Ishikawa (cell line): ENCODE data around the gene SOCS1.

Experiments
- CEBPB ChIP-seq: IDR thresholded peaks from 2 replicates; pipeline ENCODE4 v1.6.1; 2012
- CREB1 ChIP-seq: IDR thresholded peaks from 2 replicates; pipeline ENCODE4 v1.6.1; 2012; ENCODE audit warnings: low read depth
- EGR1 ChIP-seq: IDR thresholded peaks from 2 replicates; pipeline ENCODE4 v1.6.1; 2012
- EP300 ChIP-seq: IDR thresholded peaks from 2 replicates; pipeline ENCODE4 v1.6.1; 2012; ENCODE audit warnings: borderline replicate concordance
- FOXM1 ChIP-seq: IDR thresholded peaks from 2 replicates; pipeline ENCODE4 v1.6.1; 2012; ENCODE audit warnings: low read depth, borderline replicate concordance
- MAX ChIP-seq: IDR thresholded peaks from 2 replicates; pipeline ENCODE4 v1.6.1; 2012
- NFIC ChIP-seq: IDR thresholded peaks from 2 replicates; pipeline ENCODE4 v1.6.1; 2012
- RAD21 ChIP-seq: IDR thresholded peaks from 2 replicates; pipeline ENCODE4 v1.6.1; 2012; ENCODE audit warnings: low read depth
- REST ChIP-seq: IDR thresholded peaks from 2 replicates; pipeline ENCODE4 v1.6.1; 2012; ENCODE audit warnings: low read depth, mild to moderate bottlenecking
- TAF1 ChIP-seq: IDR thresholded peaks from 2 replicates; pipeline ENCODE4 v1.6.1; 2012; ENCODE audit warnings: low read depth, mild to moderate bottlenecking
- TCF12 ChIP-seq: IDR thresholded peaks from 2 replicates; pipeline ENCODE4 v1.6.1; 2012; ENCODE audit warnings: low read depth
- TEAD4 ChIP-seq: IDR thresholded peaks from 2 replicates; pipeline ENCODE4 v1.6.1; 2012
- USF1 ChIP-seq: IDR thresholded peaks from 2 replicates; pipeline ENCODE4 v1.6.1; 2012
- YY1 ChIP-seq: IDR thresholded peaks from 2 replicates; pipeline ENCODE4 v1.6.1; 2012; ENCODE audit warnings: low read depth
- ZBTB7A ChIP-seq: IDR thresholded peaks from 2 replicates; pipeline ENCODE4 v1.6.1; 2012; ENCODE audit warnings: low read depth

SOCS1 gene

GRCh38 chr16:11212798-11213196, 43.2 kb downstream of the SOCS1 start:
- no peak for TF ChIP-seq USF1
- TF ChIP-seq REST, result no peak
- no peak for TF ChIP-seq ZBTB7A
- TF ChIP-seq EP300, result no peak
- TF ChIP-seq MAX, result no peak

GRCh38 chr16:11211977-11212797, 43.8 kb downstream of the SOCS1 start:
- no peak for TF ChIP-seq ZBTB7A
- TF ChIP-seq CREB1, result no peak
- no peak for TF ChIP-seq MAX
- TF ChIP-seq NFIC, result no peak

GRCh38 chr16:11211061-11211976, 44.7 kb downstream of the SOCS1 start:
- no peak for TF ChIP-seq REST
- TF ChIP-seq CREB1, result no peak
- TF ChIP-seq TAF1, result no peak

- TF ChIP-seq TCF12 (no peak), USF1 (no peak), TAF1 (no peak), NFIC (no peak), CREB1 (no peak), YY1 (no peak), ZBTB7A (no peak), EP300 (no peak), EGR1 (no peak), MAX (no peak), FOXM1 (no peak), CEBPB (no peak), TEAD4 (no peak), RAD21 (no peak), REST (no peak)
Measured at GRCh38 chr16:11210260-11210659, 45.7 kb downstream of the SOCS1 start.
